GM19351 (cell line): ENCODE results near the gene MEIS1.
"Not testable (repeated sequence)": the region's sequence is repeated elsewhere in the genome, so short reads cannot be mapped to it uniquely, and the experiment has no call there.

Source experiments
- ATAC-seq: cut with Tn5 transposase; IDR thresholded peaks from one replicate; pipeline ENCODE4 v1.9.1; 2021; ENCODE audit warnings: mild to moderate bottlenecking, moderate library complexity; ENCODE audit not compliant: unreplicated experiment

Gene MEIS1

GRCh38 chr2:66464930-66465637 is 30.2 kb downstream of the MEIS1 start:
- no peak for ATAC-seq

DNA sequence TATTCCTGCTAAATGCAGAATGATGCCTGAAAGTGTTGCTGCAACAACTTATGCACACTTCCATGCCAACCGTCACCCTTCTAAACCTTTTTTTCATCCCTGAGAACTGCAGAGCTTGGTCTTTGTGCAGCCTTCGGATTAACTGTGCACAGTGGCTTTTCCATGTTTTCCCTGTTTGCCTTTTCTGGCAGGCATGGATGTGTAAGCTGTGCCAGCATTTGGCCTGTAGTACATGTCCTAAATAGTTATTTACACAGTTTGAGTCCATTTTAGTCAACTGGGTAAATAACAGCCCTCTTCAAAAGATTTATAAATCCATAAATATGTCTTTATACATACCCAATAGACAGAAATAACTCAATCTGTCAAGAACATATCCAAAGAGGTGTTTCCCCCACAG is 31.5 kb downstream of the MEIS1 start:
- no peak for ATAC-seq

DNA sequence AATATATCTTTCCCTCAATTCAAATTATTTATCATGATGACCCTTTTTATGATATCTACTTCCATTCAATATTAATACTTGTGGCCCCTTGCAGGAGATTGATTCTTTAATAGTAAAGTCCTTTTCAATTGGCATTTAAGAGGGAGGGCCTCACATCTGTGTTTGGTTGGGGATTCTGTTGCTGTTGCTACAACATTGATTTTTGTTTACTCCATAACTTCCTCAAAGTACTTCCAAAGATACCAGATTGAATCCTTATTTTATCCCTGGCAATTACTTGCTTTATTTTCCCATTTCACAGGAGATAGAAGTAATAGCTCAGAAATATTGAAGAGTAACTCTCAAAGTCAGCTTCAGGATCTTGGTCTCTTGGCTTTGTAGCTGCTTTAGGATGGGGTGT is 32.8 kb downstream of the MEIS1 start:
- no peak for ATAC-seq

DNA sequence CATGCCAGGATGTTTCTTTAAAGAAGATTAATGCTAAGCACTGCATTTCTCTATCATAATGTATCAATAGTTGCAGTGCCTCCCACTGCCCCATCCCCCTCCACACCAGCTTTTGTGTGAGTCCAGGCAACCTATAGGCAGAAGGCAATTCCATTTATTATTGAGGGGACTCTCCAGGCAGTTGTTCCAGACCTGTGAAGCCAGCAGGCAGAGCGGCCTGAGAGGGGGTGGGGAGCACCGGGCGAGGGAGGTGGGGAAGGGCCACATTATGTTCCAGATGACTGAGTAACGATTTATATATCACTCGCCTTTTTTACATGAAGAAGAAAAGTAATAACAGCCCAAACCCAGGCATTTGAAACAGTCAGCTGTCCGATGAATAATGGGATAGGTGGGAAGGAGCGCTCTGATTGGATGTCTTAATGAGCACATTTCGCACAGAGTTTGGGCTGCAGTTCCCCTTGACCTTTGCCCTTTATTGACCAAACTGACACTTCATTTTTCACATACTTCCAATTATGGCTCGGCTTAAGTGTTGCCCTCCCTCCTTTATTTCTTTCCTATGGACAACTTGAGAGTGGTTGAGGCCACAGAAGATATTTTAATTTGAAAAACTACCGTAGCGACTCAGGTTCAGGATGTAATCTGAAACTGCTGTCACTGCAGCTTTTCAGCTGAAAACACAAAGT is 34.4 kb downstream of the MEIS1 start:
- no peak for ATAC-seq

DNA sequence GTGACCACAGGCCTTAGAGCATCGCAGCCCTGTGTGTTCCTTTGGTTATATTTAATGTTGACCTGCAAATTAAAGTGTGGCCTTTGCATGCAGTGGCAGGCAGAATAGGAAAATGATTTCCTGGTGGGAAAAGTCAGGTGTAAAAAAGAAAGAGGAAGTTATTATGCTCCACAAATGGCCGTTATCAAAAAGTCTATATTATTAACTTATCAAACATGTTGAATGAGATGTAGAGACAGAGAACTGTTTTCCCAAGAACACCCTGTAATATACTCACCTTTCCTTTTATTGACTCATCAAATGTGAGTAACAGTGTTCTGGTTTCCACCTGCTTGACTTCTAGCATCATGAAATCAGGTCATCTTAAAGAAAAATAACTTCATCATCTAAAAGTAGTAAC is 35.3 kb downstream of the MEIS1 start:
- no peak for ATAC-seq

DNA sequence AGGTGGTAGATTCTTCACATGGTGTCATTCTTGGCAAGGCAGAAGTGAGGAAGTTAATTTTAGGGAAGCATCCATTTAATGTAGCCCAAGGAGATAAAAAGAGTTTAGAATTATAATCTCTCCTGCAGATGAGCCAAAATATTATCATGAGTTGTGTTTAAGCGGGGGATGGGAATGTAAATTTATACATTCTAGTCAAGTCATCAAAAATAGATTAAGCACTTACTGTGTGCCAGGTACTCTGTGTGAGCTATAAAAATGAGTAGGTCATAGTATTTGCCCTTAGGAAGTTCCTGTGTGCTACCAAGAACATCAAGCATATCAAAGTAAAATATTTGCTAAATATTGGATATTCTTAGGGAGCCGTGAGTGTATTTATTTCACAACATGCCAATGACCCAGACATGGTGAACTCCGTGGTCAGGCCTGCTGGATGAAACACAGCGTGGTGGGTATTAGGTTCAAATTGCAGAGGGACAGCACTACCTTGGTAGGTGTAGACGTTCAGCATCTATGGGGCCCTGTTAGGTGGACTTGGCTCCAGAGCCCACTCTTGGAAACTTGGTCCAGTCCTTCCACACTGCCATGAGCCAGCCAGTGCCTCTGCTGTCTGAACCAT is 37.4 kb downstream of the MEIS1 start:
- ATAC-seq, result no peak

DNA sequence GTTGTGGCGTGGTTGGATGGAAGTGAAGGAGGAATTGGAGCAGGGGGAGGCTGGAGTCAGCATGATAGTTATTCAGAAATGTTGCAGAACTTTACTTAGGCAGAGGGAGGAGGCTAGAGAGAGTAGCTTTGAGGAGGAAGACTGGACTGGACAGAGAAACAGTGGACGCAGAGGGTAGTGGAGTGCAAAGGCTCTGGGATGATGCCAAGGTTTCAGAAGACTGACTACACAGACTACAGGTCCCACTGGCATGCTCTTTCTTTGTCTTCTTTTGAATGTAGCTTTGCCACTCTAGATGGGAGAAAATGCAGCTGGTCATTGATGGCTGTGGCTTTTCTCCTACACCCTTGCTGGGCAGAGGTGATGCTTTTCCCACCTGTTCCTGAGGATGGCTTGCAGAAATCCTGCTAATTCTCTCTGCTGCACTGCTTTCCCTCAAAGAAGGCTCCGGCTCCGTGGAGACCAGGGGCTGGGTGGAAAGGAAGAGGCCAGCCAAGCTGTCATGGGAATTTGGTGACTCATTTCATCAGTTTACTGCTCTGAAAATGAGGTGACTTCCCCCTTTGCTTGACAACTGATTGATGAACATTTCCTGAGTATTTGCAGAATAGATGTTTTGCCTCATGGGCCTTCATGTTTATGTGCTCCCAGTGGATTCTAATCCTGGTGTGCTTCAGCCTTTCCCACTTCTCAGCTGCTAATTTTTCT is 42.4 kb downstream of the MEIS1 start:
- ATAC-seq, result no peak

DNA sequence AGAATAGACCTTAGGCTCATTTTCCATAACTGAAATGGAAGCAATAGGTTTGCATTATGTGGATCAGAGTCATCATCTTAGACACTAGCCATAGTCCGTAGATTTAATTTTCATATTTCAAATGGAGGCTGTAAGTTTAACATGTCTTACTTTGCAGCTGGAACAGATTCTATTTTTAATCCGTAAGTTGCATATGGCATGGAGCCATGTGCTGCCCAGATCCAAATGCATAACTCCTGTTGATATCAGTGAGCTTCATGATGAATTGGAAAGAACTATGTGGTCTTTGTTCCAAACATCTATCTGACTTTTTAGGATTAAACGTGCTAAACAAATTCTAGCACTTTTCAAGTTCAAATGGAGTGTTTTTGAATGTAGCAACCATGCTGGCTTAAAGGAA is 43.4 kb downstream of the MEIS1 start:
- ATAC-seq, result no peak

- ATAC-seq, result no peak
Observed at GRCh38 chr2:66478731-66479316, 43.9 kb downstream of the MEIS1 start.

- no peak for ATAC-seq
Observed at GRCh38 chr2:66481100-66481549, 46.2 kb downstream of the MEIS1 start.

DNA sequence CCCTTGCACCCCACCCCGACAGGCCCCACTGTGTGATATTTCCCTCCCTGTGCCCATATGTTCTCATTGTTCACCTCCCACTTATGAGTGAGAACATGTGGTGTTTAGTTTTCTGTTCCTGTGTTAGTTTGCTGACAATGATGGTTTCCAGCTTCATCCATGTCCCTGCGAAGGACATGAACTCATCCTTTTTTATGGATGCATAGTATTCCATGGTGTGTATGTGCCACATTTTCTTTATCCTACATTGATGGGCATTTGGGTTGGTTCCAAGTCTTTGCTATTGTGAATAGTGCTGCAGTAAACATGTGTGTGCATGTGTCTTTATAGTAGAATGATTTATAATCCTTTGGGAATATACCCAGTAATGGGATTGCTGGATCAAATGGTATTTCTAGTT is 50.3 kb downstream of the MEIS1 start:
- not testable (repeated sequence) for ATAC-seq

DNA sequence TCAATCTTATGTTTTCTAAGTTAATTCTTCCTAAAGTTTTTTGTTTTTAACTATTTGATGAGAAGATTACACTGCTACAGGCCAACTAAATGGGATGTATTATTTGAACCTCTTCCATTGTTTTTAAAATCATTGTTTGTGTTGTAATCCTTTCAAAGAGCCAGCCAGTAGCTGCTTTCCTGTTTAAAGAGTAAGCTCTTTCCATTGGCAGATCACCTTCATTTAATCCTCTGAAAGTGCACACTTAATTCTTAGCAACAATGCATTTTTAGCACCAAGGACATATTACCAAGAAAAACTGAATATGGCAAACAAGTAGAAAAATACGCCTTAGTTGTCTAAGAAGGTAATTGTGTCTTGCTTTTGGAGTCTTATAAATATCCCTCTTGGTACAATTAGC is 54.0 kb downstream of the MEIS1 start:
- no peak for ATAC-seq

GRCh38 chr2:66489436-66489835 is 54.5 kb downstream of the MEIS1 start:
- ATAC-seq, result no peak

- no peak for ATAC-seq
Observed at GRCh38 chr2:66490588-66491001, 55.7 kb downstream of the MEIS1 start.

- no peak for ATAC-seq
Observed at GRCh38 chr2:66494708-66495107, 59.8 kb downstream of the MEIS1 start.

GRCh38 chr2:66495788-66496640 is 61.1 kb downstream of the MEIS1 start:
- no peak for ATAC-seq

GRCh38 chr2:66496670-66497420 is 61.9 kb downstream of the MEIS1 start:
- ATAC-seq, result no peak

DNA sequence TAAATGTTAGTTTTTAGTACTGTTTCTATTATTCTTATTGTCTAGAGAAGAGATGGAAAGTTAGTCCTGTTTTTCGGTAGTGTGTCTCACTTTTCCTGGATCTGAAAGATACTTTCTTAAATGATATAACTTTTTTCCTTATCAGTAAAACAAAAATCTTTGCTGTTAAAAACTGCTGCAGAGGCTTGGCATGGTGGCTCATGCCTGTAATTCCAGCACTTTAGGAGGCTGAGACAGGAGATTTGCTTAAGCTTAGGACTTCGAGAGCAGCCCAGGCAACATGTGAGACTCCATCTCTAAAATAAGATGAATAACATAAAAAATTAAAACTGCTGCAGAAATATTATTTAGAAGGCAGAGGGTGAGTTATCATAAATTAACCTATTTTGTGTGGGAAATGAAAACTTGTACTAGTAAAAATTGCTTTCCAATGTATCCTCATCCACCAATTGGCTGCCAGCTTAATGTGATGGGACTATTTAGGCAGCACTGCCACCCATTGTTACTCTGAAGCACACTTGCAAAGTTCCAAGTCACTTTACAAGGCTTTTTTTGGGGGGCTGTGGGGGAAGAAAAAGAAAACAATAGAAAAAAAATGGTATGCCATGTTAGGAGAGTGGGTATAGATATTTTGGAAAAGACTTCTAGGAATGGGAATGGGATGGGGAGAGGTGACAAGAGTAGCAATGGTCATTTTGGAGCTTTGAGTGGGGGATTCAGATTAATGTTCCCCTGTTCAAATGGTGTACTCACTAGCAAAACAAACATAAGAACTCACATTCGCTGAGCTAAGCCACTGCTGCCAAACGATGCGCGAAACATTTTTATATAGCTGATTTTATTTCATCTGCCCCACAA is 62.7 kb downstream of the MEIS1 start:
- ATAC-seq, result no peak
